Measurements from ENCODE around the gene CCDC169. TPM values are rescaled to one million over a fixed set of nuclear protein-coding genes. Genes with fewer than 3 reads are reported as not detected.

The CCDC169 gene
- total and polyA plus RNA-seq, 2 of the 13 experiments (the other 11 are each of a cell fraction or from before 2014, with no cell fraction given), result 0.25 to 0.33 TPM

DNA sequence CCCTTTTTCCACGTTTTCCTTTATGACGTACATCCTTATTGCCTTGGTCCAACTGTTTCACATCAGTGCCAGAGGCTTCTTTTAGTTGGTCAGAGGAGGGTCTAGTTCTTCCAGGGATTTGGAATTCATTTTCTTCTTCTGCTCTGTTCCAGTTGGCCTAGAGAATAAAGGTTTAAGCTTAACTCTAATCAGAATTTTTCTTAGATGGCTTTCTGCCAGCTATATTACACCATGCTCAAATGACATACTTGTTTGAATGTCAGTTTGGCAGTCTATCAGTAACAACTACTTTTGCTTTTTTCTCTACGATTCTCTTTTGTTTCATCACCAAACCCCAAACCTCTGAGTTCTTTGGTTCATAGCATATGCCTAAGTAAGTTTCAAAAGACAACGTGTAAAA is 31.7 kb upstream of the CCDC169 start (continued):
- TF ChIP-seq, protein P1, sequence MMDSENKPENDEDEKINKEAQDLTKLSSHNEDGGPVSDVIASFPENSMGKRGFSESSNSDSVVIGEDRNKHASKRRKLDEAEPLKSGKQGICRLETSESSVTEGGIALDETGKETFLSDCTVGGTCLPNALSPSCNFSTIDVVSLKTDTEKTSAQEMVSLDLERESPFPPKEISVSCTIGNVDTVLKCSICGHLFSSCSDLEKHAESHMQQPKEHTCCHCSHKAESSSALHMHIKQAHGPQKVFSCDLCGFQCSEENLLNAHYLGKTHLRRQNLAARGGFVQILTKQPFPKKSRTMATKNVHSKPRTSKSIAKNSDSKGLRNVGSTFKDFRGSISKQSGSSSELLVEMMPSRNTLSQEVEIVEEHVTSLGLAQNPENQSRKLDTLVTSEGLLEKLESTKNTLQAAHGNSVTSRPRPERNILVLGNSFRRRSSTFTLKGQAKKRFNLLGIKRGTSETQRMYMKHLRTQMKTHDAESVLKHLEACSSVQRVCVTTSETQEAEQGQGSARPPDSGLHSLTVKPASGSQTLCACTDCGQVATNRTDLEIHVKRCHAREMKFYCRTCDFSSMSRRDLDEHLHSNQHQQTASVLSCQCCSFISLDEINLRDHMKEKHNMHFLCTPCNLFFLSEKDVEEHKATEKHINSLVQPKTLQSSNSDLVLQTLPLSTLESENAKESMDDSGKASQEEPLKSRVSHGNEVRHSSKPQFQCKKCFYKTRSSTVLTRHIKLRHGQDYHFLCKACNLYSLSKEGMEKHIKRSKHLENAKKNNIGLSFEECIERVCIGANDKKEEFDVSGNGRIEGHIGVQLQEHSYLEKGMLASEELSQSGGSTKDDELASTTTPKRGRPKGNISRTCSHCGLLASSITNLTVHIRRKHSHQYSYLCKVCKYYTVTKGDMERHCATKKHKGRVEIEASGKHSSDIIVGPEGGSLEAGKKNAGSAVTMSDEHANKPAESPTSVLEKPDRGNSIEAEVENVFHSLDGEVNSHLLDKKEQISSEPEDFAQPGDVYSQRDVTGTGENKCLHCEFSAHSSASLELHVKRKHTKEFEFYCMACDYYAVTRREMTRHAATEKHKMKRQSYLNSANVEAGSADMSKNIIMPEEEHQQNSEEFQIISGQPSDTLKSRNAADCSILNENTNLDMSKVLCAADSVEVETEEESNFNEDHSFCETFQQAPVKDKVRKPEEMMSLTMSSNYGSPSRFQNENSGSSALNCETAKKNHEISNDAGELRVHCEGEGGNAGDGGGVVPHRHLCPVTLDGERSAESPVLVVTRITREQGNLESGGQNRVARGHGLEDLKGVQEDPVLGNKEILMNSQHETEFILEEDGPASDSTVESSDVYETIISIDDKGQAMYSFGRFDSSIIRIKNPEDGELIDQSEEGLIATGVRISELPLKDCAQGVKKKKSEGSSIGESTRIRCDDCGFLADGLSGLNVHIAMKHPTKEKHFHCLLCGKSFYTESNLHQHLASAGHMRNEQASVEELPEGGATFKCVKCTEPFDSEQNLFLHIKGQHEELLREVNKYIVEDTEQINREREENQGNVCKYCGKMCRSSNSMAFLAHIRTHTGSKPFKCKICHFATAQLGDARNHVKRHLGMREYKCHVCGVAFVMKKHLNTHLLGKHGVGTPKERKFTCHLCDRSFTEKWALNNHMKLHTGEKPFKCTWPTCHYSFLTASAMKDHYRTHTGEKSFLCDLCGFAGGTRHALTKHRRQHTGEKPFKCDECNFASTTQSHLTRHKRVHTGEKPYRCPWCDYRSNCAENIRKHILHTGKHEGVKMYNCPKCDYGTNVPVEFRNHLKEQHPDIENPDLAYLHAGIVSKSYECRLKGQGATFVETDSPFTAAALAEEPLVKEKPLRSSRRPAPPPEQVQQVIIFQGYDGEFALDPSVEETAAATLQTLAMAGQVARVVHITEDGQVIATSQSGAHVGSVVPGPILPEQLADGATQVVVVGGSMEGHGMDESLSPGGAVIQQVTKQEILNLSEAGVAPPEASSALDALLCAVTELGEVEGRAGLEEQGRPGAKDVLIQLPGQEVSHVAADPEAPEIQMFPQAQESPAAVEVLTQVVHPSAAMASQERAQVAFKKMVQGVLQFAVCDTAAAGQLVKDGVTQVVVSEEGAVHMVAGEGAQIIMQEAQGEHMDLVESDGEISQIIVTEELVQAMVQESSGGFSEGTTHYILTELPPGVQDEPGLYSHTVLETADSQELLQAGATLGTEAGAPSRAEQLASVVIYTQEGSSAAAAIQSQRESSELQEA (CRISPR knock-in tag; IDR thresholded peaks at IDR 0.05; ENCODE audit: not compliant biosample characterization), result no peak
- TF ChIP-seq ZIK1 (CRISPR knock-in tag; IDR thresholded peaks at IDR 0.05; ENCODE audit: borderline replicate concordance, low read depth) (no peak), NR2C2 (CRISPR knock-in tag; IDR thresholded peaks at IDR 0.05; ENCODE audit: borderline replicate concordance) (no peak), ZSCAN20 (CRISPR knock-in tag; IDR thresholded peaks at IDR 0.05; ENCODE audit: borderline replicate concordance) (no peak), ZNF572 (CRISPR knock-in tag; IDR thresholded peaks at IDR 0.05) (no peak)
